Neuron (in vitro differentiated cells): ENCODE data around the gene ULK1.
"Not testable (repeated sequence)": the region's sequence is repeated elsewhere in the genome, so short reads cannot be mapped to it uniquely, and the experiment has no call there.

ENCODE experiments used
- H2AFZ ChIP-seq: one replicate; pipeline ENCODE4 v1.6.1; 2013; ENCODE audit warnings: low read depth, mild to moderate bottlenecking, inconsistent platforms, low read length, moderate library complexity
- H3K27me3 ChIP-seq: one replicate; pipeline ENCODE4 v1.6.1; 2013; ENCODE audit warnings: low read length; ENCODE audit not compliant: insufficient read depth
- H3K36me3 ChIP-seq: one replicate; pipeline ENCODE4 v1.6.1; 2013; ENCODE audit warnings: low read length; ENCODE audit not compliant: insufficient read depth
- H3K4me1 ChIP-seq: one replicate; pipeline ENCODE4 v1.6.1; 2013; ENCODE audit warnings: low read length; ENCODE audit not compliant: insufficient read depth
- H3K4me3 ChIP-seq: 2 replicates; pipeline ENCODE4 v1.5.1; 2013; ENCODE audit warnings: mild to moderate bottlenecking, low read length, moderate library complexity
- H3K9me3 ChIP-seq: one replicate; pipeline ENCODE4 v1.6.1; 2013; ENCODE audit warnings: low read length

Gene ULK1

DNA sequence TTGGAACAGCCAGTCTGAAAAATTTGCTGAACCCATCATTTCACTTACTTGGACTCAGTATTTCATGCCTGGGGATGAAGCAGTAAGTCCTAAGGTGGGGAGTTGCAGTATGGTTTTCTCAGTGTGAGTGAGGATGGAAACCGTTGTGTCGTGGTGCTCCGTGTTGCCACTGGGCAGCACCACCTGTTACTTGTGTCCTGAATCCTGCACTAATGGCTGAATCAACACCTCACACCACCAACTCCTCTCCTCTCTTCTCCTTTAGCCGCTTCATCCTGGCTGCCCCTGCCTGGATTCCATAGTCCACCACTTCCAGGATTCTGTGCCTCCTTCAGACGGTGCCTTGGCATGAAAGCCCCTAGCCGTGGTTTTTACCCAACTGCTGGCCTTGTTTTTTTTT is 52.3 kb downstream of the ULK1 start:
- Histone ChIP-seq H3K27me3 (no peaks in the 10 kb centered on the region), H3K4me1 (peaks cover 4% of the 10 kb centered on the region)

DNA sequence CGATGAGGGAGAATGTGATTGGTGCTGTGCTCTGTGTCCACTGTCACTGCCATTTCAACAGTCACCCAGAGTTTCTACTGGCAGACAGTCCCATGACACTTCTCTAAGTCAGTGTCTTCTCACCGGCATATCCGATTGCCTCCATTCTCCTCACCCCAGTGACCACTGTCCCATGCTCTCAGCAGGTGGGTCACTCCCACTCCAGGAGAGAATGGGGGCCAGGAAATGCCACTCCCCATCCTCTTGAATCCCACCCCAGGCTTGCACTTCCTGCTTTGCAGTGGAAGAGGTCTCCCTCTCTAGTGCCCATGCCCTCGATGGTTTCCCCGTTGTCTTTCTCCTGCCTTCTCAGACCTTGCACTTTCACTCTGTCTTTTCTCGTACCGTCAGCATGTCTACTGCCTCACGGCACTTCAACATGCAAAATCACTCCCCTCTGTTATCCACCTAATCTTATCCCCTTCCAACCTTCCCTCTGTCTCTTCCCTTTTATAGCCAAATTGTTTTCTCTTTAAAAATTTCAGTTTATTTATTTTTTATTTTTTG is 53.1 kb downstream of the ULK1 start:
- peaks cover 4% of the 10 kb centered on the region for H3K4me1 ChIP-seq
- no peak overlapping the region for H3K4me3 ChIP-seq
- no peaks in the 10 kb centered on the region for H3K27me3 ChIP-seq

More for the DNA sequence above, 52.3 kb downstream of the ULK1 start:
- Histone ChIP-seq H3K4me3 (no peak overlapping the region), H3K9me3 (peaks cover 7% of the 10 kb centered on the region), H3K36me3 (peaks cover 27% of the 10 kb centered on the region), H2AFZ (no peak overlapping the region)

DNA sequence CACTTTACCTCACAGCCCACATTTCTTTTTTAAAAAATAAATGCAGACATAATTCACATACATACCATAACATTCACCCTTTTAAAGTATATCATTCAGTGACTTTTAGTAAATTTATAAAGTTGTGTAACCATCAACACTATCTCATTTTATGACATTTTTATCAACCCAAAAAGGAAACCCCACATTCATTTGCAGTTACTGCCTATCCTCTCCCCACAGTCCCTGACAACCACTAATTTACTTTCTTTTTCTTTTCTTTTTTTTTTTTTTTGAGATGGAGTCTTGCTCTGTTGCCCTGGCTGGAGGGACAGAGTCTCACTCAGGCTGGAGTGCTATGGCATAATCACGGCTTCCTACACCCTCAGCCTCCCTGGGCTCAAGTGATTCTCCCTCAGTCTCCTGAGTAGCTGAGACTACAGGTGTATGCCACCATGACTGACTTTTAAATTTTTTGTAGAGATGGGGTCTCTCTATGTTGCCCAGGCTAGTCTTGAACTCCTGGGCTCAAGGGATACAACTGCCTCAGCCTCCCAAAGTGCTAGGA is 53.8 kb downstream of the ULK1 start:
- Histone ChIP-seq H3K4me1 (peaks cover 4% of the 10 kb centered on the region), H3K4me3 (no peak overlapping the region), H3K27me3 (no peaks in the 10 kb centered on the region), H3K9me3 (peaks cover 7% of the 10 kb centered on the region), H3K36me3 (peaks cover 15% of the 10 kb centered on the region), H2AFZ (no peak overlapping the region)

More for the DNA sequence above, 53.1 kb downstream of the ULK1 start:
- H3K36me3 ChIP-seq, result peaks cover 22% of the 10 kb centered on the region
- peaks cover 7% of the 10 kb centered on the region for H3K9me3 ChIP-seq
- no peak overlapping the region for H2AFZ ChIP-seq

- peak overlapping the region; percentile 98 for H3K4me3 ChIP-seq
- H2AFZ ChIP-seq, result peak overlapping the region; percentile 23
Measured at GRCh38 chr12:131948713-131949430, 54.5 kb downstream of the ULK1 start.

GRCh38 chr12:131949431-131950181 is 55.2 kb downstream of the ULK1 start, which contains the start of gene EP400:
EP400 (plus strand) TSS chr12:131949942; CDS start chr12:131960620, 10,678 bp downstream.
- Histone ChIP-seq H3K27me3 (no peaks in the 10 kb centered on the region), H3K4me3 (peak within 1 kb of the TSS; percentile 98), H3K9me3 (peaks cover 2% of the 10 kb centered on the region), H3K4me1 (peaks cover 4% of the 10 kb centered on the region), H2AFZ (peak within 1 kb of the TSS; percentile 56), H3K36me3 (peaks cover 4% of the 10 kb centered on the region)

More at GRCh38 chr12:131948713-131949430, 54.5 kb downstream of the ULK1 start:
- H3K4me1 ChIP-seq, H3K36me3 ChIP-seq, H3K27me3 ChIP-seq, H3K9me3 ChIP-seq: not testable (repeated sequence)

- Histone ChIP-seq H3K9me3 (no peaks in the 10 kb centered on the region), H3K36me3 (no peaks in the 10 kb centered on the region), H3K4me3 (peak overlapping the region; percentile 98), H3K27me3 (no peaks in the 10 kb centered on the region), H2AFZ (peak overlapping the region; percentile 56), H3K4me1 (peaks cover 4% of the 10 kb centered on the region)
Measured at GRCh38 chr12:131950182-131950913, 55.9 kb downstream of the ULK1 start.

GRCh38 chr12:131953810-131954209 is 59.4 kb downstream of the ULK1 start:
- not testable (repeated sequence) for H3K9me3 ChIP-seq, H3K4me3 ChIP-seq, H2AFZ ChIP-seq, H3K4me1 ChIP-seq, H3K27me3 ChIP-seq, H3K36me3 ChIP-seq

DNA sequence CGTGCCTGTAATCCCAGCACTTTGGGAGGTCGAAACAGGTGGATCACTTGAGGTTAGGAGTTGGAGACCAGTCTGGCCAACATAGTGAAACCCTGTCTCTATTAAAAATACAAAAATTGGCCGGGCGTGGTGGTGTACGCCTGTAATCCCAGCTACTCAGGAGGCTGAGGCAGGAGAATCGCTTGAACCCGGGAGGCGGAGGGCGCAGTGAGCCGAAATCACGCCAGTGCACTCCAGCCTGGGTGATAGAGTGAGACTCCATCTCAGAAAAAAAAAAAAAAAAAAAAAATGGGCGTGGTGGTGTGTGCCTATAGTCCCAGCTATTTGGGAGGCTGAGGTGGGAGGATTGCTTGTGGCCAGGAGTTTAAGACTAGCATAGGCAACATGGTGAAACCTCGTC is 60.0 kb downstream of the ULK1 start:
- not testable (repeated sequence) for H3K27me3 ChIP-seq, H3K4me3 ChIP-seq, H2AFZ ChIP-seq, H3K36me3 ChIP-seq, H3K9me3 ChIP-seq, H3K4me1 ChIP-seq

GRCh38 chr12:131959116-131959515 is 64.7 kb downstream of the ULK1 start:
- Histone ChIP-seq H3K4me1 (peaks cover 12% of the 10 kb centered on the region), H3K36me3 (peaks cover 22% of the 10 kb centered on the region), H3K27me3 (no peaks in the 10 kb centered on the region), H3K9me3 (no peaks in the 10 kb centered on the region), H3K4me3 (no peak overlapping the region), H2AFZ (no peak overlapping the region)

GRCh38 chr12:131959641-131960589 is 65.5 kb downstream of the ULK1 start:
- no peaks in the 10 kb centered on the region for H3K9me3 ChIP-seq

DNA sequence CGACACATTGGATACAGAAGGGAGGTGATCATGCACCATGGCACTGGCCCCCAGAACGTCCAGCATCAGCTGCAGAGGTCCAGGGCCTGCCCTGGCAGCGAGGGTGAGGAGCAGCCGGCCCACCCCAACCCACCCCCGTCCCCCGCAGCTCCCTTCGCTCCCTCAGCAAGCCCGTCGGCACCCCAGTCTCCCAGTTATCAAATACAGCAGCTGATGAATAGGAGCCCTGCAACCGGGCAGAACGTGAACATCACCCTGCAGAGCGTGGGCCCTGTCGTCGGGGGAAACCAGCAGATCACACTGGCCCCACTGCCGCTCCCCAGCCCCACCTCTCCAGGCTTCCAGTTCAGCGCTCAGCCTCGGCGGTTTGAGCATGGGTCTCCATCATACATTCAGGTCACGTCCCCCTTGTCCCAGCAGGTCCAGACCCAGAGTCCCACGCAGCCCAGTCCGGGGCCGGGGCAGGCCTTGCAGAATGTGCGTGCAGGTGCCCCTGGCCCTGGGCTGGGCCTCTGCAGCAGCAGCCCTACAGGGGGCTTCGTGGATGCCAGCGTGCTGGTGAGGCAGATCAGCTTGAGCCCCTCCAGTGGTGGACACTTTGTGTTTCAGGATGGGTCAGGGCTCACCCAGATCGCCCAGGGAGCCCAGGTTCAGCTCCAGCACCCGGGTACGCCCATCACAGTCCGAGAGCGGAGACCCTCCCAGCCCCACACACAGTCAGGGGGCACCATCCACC is 66.3 kb downstream of the ULK1 start:
- Histone ChIP-seq H3K36me3 (peaks cover 33% of the 10 kb centered on the region), H3K4me1 (peaks cover 12% of the 10 kb centered on the region)
- H2AFZ ChIP-seq, H3K9me3 ChIP-seq, H3K4me3 ChIP-seq, H3K27me3 ChIP-seq: not testable (repeated sequence)

More at GRCh38 chr12:131959641-131960589, 65.5 kb downstream of the ULK1 start:
- H2AFZ ChIP-seq, result no peak overlapping the region
- H3K36me3 ChIP-seq, result peaks cover 28% of the 10 kb centered on the region
- H3K27me3 ChIP-seq, result no peaks in the 10 kb centered on the region
- H3K4me3 ChIP-seq, result no peak overlapping the region
- H3K4me1 ChIP-seq, result peaks cover 12% of the 10 kb centered on the region
